ENCODE data around the gene CD36. TPM values are rescaled to one million over a fixed set of nuclear protein-coding genes. Genes with fewer than 3 reads are reported as not detected.
A peak's percentile ranks its signal among the peaks of the same experiment; 100 is the strongest.

The CD36 gene
- total and polyA plus RNA-seq, 4 donors = 40.1 to 726 (median 115) TPM

GRCh38 chr7:80649011-80649410, 10.6 kb downstream of the CD36 start:
- DNase-seq (no peak), ATAC-seq (ENCODE audit: insufficient read depth, low FRiP score) (no peak)
- Histone ChIP-seq H3K4me1 (ENCODE audit: control insufficient read depth in 5 of 5, insufficient read depth in 5 of 5, low read length in 5 of 5) (peaks cover 0 to 9% (median 0%) of the 10 kb centered on the region in 5 donors), H3K4me3 (no peak overlapping the region), H3K27ac (ENCODE audit: low read depth in 1 of 2, low read length in 1 of 2) (peak overlapping the region in 1 of 2 donors; percentile 57), H3K36me3 (ENCODE audit: control insufficient read depth in 4 of 4, insufficient read depth in 4 of 4, low read length in 4 of 4) (peaks cover 0 to 4% (median 0%) of the 10 kb centered on the region in 4 donors), H3K9me3 (ENCODE audit: control insufficient read depth in 4 of 4, insufficient read depth in 3 of 4, low read length in 3 of 4) (no peaks in the 10 kb centered on the region), H3K27me3 (ENCODE audit: control insufficient read depth in 3 of 3, insufficient read depth in 3 of 3, low read length in 2 of 3) (no peaks in the 10 kb centered on the region), H3K9ac (ENCODE audit: insufficient read depth in 1 of 2, low read length in 2 of 2) (no peak overlapping the region)
- 83 to 95% methylated on average over 3 of the region's 3 CpGs for WGBS, 2 donors
- no peak for TF ChIP-seq CTCF (IDR thresholded peaks at IDR 0.05; ENCODE audit: control extremely low read depth, extremely low read depth)

- H3K9me3 ChIP-seq (ENCODE audit: control insufficient read depth in 4 of 4, insufficient read depth in 3 of 4, low read length in 3 of 4) = no peaks in the 10 kb centered on the region
- no peak overlapping the region for H3K4me3 ChIP-seq
- no peak for TF ChIP-seq CTCF (IDR thresholded peaks at IDR 0.05; ENCODE audit: control extremely low read depth, extremely low read depth)
- peaks cover 0 to 4% (median 0%) of the 10 kb centered on the region in 4 donors for H3K36me3 ChIP-seq (ENCODE audit: control insufficient read depth in 4 of 4, insufficient read depth in 4 of 4, low read length in 4 of 4)
- H3K4me1 ChIP-seq (ENCODE audit: control insufficient read depth in 5 of 5, insufficient read depth in 5 of 5, low read length in 5 of 5) = peaks cover 0 to 9% (median 0%) of the 10 kb centered on the region in 5 donors
- H3K27ac ChIP-seq (ENCODE audit: low read depth in 1 of 2, low read length in 1 of 2) = no peak overlapping the region
- no peak for DNase-seq
- no peak for ATAC-seq (ENCODE audit: insufficient read depth, low FRiP score)
- H3K9ac ChIP-seq (ENCODE audit: insufficient read depth in 1 of 2, low read length in 2 of 2) = no peak overlapping the region
- 93% methylated on average over 2 of the region's 2 CpGs for WGBS, 2 donors
- no peaks in the 10 kb centered on the region for H3K27me3 ChIP-seq (ENCODE audit: control insufficient read depth in 3 of 3, insufficient read depth in 3 of 3, low read length in 2 of 3)
Observed at GRCh38 chr7:80650030-80650429, 11.6 kb downstream of the CD36 start.

DNA sequence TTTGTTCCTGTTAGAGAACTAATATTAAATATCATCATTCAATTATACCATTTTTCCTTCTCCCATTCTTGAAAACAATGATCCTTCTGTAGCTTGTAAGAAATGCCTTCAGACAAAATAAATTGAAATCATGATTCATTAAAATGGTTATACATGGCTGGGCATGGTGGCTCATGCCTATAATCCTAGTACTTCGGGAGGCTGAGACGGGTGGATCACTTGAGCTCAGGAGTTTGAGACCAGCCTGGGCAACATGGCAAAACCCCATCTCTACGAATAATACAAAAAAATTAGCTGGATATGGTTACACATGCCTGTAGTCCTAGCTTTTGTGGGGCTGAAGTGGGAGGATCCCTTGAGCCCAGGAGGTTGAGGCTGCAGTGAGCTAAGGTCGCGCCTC, 13.0 kb downstream of the CD36 start:
- Histone ChIP-seq H3K9me3 (ENCODE audit: control insufficient read depth in 4 of 4, insufficient read depth in 3 of 4, low read length in 3 of 4) (no peaks in the 10 kb centered on the region), H3K27me3 (ENCODE audit: control insufficient read depth in 3 of 3, insufficient read depth in 3 of 3, low read length in 2 of 3) (no peaks in the 10 kb centered on the region), H3K9ac (ENCODE audit: insufficient read depth in 1 of 2, low read length in 2 of 2) (no peak overlapping the region), H3K36me3 (ENCODE audit: control insufficient read depth in 4 of 4, insufficient read depth in 4 of 4, low read length in 4 of 4) (peaks cover 0 to 4% (median 0%) of the 10 kb centered on the region in 4 donors), H3K27ac (ENCODE audit: low read depth in 1 of 2, low read length in 1 of 2) (no peak overlapping the region), H3K4me3 (no peak overlapping the region), H3K4me1 (ENCODE audit: control insufficient read depth in 5 of 5, insufficient read depth in 5 of 5, low read length in 5 of 5) (peaks cover 0 to 16% (median 0%) of the 10 kb centered on the region in 5 donors)
- no peak for ATAC-seq (ENCODE audit: insufficient read depth, low FRiP score)
- no peak for DNase-seq
- no peak for TF ChIP-seq CTCF (IDR thresholded peaks at IDR 0.05; ENCODE audit: control extremely low read depth, extremely low read depth)
- 96 to 97% methylated on average over 5 of the region's 5 CpGs for WGBS, 2 donors

DNA sequence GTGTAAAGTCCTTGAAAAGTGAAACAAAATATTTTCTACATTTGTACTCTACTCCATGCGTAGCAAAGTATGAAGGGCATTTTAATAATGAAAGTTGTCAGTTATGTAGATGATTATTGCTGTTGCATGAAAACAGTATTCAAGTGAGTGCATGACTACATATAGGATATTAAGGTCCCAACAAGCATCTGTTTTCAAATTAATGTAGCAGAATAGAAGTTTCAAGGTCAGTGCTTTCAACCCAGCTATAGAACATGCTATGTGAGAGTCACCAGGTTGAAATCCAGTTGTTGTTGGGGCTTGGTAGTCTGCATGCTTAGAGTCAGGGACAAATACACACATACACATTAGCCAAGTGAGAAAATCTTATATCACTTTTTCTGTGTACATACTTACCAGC, 14.8 kb downstream of the CD36 start:
- Histone ChIP-seq H3K4me1 (ENCODE audit: control insufficient read depth in 5 of 5, insufficient read depth in 5 of 5, low read length in 5 of 5) (peaks cover 0 to 14% (median 0%) of the 10 kb centered on the region in 5 donors), H3K9me3 (ENCODE audit: control insufficient read depth in 4 of 4, insufficient read depth in 3 of 4, low read length in 3 of 4) (no peaks in the 10 kb centered on the region), H3K4me3 (no peak overlapping the region), H3K27me3 (ENCODE audit: control insufficient read depth in 3 of 3, insufficient read depth in 3 of 3, low read length in 2 of 3) (no peaks in the 10 kb centered on the region), H3K36me3 (ENCODE audit: control insufficient read depth in 4 of 4, insufficient read depth in 4 of 4, low read length in 4 of 4) (no peaks in the 10 kb centered on the region), H3K9ac (ENCODE audit: insufficient read depth in 1 of 2, low read length in 2 of 2) (no peak overlapping the region), H3K27ac (ENCODE audit: low read depth in 1 of 2, low read length in 1 of 2) (no peak overlapping the region)
- no peak for TF ChIP-seq CTCF (IDR thresholded peaks at IDR 0.05; ENCODE audit: control extremely low read depth, extremely low read depth)
- WGBS, 2 donors = 77 to 91% methylated on average over 1 of the region's 1 CpG
- no peak for DNase-seq
- ATAC-seq (ENCODE audit: insufficient read depth, low FRiP score) = no peak
